SK-N-SH treated with all-trans-retinoic acid at 6 μM for 48 hours (cell line): Measurements from ENCODE around the gene HLTF.

Experiments used
- ATAC-seq: fragments of 200-7000 bp; cut with Tn5 transposase; 3 replicates; pipeline ENCODE4 v1.9.1; 2020; ENCODE audit warnings: mild to moderate bottlenecking, moderate library complexity
- ARNTL ChIP-seq: fragments of 450-650 bp; formaldehyde crosslinking; IDR thresholded peaks from 2 replicates; pipeline ENCODE4 v1.5.0; 2020; ENCODE audit warnings: low read depth, mild to moderate bottlenecking, moderate library complexity, borderline replicate concordance
- BACH2 ChIP-seq: fragments of 250-450 bp; sonication (Bioruptor Pico); IDR thresholded peaks from 2 replicates; pipeline ENCODE4 v1.9.0; 2021; ENCODE audit warnings: mild to moderate bottlenecking, borderline replicate concordance
- CREB5 ChIP-seq: fragments of 250-450 bp; sonication (Bioruptor Pico); IDR thresholded peaks from 2 replicates; pipeline ENCODE4 v1.5.1; 2020; ENCODE audit warnings: low read depth, mild to moderate bottlenecking, moderate library complexity
- CSDC2 ChIP-seq: fragments of 250-450 bp; sonication (Bioruptor Pico); IDR thresholded peaks from 2 replicates; pipeline ENCODE4 v1.5.0; 2020; ENCODE audit warnings: mild to moderate bottlenecking, moderate library complexity
- CSRNP3 ChIP-seq: fragments of 250-450 bp; sonication (Bioruptor Pico); IDR thresholded peaks from 2 replicates; pipeline ENCODE4 v1.5.1; 2021; ENCODE audit warnings: mild to moderate bottlenecking, moderate library complexity
- ESRRG ChIP-seq: fragments of 250-450 bp; sonication (Bioruptor Pico); IDR thresholded peaks from 2 replicates; pipeline ENCODE4 v1.6.1; 2021; ENCODE audit warnings: mild to moderate bottlenecking
- GLIS3 ChIP-seq: fragments of 250-450 bp; sonication (Bioruptor Pico); IDR thresholded peaks from 2 replicates; pipeline ENCODE4 v1.5.0; 2020; ENCODE audit warnings: mild to moderate bottlenecking, moderate library complexity
- ISL1 ChIP-seq: fragments of 250-450 bp; sonication (Bioruptor Pico); IDR thresholded peaks from 2 replicates; pipeline ENCODE4 v2.1.2; 2022; ENCODE audit warnings: mild to moderate bottlenecking, moderate library complexity
- OSR1 ChIP-seq: fragments of 250-450 bp; sonication (Bioruptor Pico); IDR thresholded peaks from 2 replicates; pipeline ENCODE4 v1.8.0; 2022; ENCODE audit warnings: moderate library complexity, mild to moderate bottlenecking, inconsistent platforms
- PATZ1 ChIP-seq: fragments of 250-450 bp; sonication (Bioruptor Pico); IDR thresholded peaks from 2 replicates; pipeline ENCODE4 v1.8.0; 2020; ENCODE audit warnings: mild to moderate bottlenecking, moderate library complexity, borderline replicate concordance
- POU6F1 ChIP-seq: fragments of 250-450 bp; sonication (Bioruptor Pico); IDR thresholded peaks from 2 replicates; pipeline ENCODE4 v1.8.0; 2021; ENCODE audit warnings: low read depth, mild to moderate bottlenecking, moderate library complexity, borderline replicate concordance
- PPARA ChIP-seq: fragments of 250-450 bp; sonication (Bioruptor Pico); IDR thresholded peaks from 2 replicates; pipeline ENCODE4 v1.5.0; 2020; ENCODE audit warnings: mild to moderate bottlenecking, borderline replicate concordance
- RARB ChIP-seq: fragments of 250-450 bp; sonication (Bioruptor Pico); IDR thresholded peaks from 2 replicates; pipeline ENCODE4 v1.8.0; 2021; ENCODE audit warnings: mild to moderate bottlenecking, moderate library complexity
- SNAI2 ChIP-seq: fragments of 250-450 bp; sonication (Bioruptor Pico); IDR thresholded peaks from 2 replicates; pipeline ENCODE4 v1.5.0; 2020; ENCODE audit warnings: mild to moderate bottlenecking, moderate library complexity
- TCF4 ChIP-seq: fragments of 250-450 bp; sonication (Bioruptor Pico); IDR thresholded peaks from 2 replicates; pipeline ENCODE4 v1.8.0; 2021; ENCODE audit warnings: mild to moderate bottlenecking, moderate library complexity, borderline replicate concordance
- TOX ChIP-seq: fragments of 250-450 bp; sonication (Bioruptor Pico); IDR thresholded peaks from 2 replicates; pipeline ENCODE4 v1.8.0; 2021; ENCODE audit warnings: mild to moderate bottlenecking, moderate library complexity, borderline replicate concordance
- TSHZ2 ChIP-seq: fragments of 250-450 bp; sonication (Bioruptor Pico); IDR thresholded peaks from 2 replicates; pipeline ENCODE4 v1.5.0; 2020; ENCODE audit warnings: mild to moderate bottlenecking, moderate library complexity
- ZC3H10 ChIP-seq: fragments of 250-450 bp; sonication (Bioruptor Pico); IDR thresholded peaks from 2 replicates; pipeline ENCODE4 v1.5.1; 2021; ENCODE audit warnings: mild to moderate bottlenecking, moderate library complexity
- ZFP3 ChIP-seq: fragments of 250-450 bp; sonication (Bioruptor Pico); IDR thresholded peaks from 2 replicates; pipeline ENCODE4 v1.5.0; 2020; ENCODE audit warnings: mild to moderate bottlenecking, moderate library complexity
- ZFP30 ChIP-seq: fragments of 450-650 bp; formaldehyde crosslinking; IDR thresholded peaks from 2 replicates; pipeline ENCODE4 v1.5.0; 2022; ENCODE audit warnings: mild to moderate bottlenecking, moderate library complexity
- ZNF565 ChIP-seq: fragments of 450-650 bp; formaldehyde crosslinking; conservative IDR thresholded peaks from 2 replicates; pipeline ENCODE4 v1.5.0; 2020; ENCODE audit warnings: low read depth, mild to moderate bottlenecking, moderate library complexity
- ZNF70 ChIP-seq: fragments of 450-650 bp; formaldehyde crosslinking; IDR thresholded peaks from 2 replicates; pipeline ENCODE4 v1.5.0; 2020; ENCODE audit warnings: mild to moderate bottlenecking, moderate library complexity
- ZNF8 ChIP-seq: fragments of 450-650 bp; formaldehyde crosslinking; IDR thresholded peaks from 2 replicates; pipeline ENCODE4 v1.5.0; 2020; ENCODE audit warnings: mild to moderate bottlenecking, moderate library complexity

The HLTF gene

GRCh38 chr3:149086232-149086988 lies at the start of gene HLTF:
Gene HLTF, minus strand, starts transcription at chr3:149086533. Its CDS starts 197 bp downstream, at chr3:149086336.
- no peak for TF ChIP-seq CSDC2 (CRISPR knock-in tag)
- TF ChIP-seq ZFP30 (CRISPR knock-in tag) = no peak
- TF ChIP-seq TSHZ2 (CRISPR knock-in tag) = peak; percentile 64; the same call in 1 of the 2 replicates
- TF ChIP-seq, all 23 proteins: peak for 1
- ATAC-seq = peak; percentile 100

GRCh38 chr3:149134575-149134974 lies 48.2 kb upstream of the HLTF start:
- TF ChIP-seq POU6F1 (no peak), ZC3H10 (no peak), ISL1 (CRISPR knock-in tag) (peak; percentile 37), ZNF70 (CRISPR knock-in tag) (no peak), ZNF565 (CRISPR knock-in tag) (no peak), TSHZ2 (CRISPR knock-in tag) (no peak), ZFP3 (CRISPR knock-in tag) (no peak), CSRNP3 (CRISPR knock-in tag) (no peak), CREB5 (peak; percentile 31; the same call in 1 of the 2 replicates), OSR1 (CRISPR knock-in tag) (no peak), BACH2 (no peak), SNAI2 (CRISPR knock-in tag) (peak; percentile 38; the same call in 1 of the 2 replicates), TOX (CRISPR knock-in tag) (no peak), TCF4 (CRISPR knock-in tag) (no peak), CSDC2 (CRISPR knock-in tag) (no peak), GLIS3 (no peak), ESRRG (CRISPR knock-in tag) (no peak), ZNF8 (CRISPR knock-in tag) (no peak), ZFP30 (CRISPR knock-in tag) (no peak), PPARA (CRISPR knock-in tag) (no peak), RARB (CRISPR knock-in tag) (no peak), PATZ1 (no peak), ARNTL (CRISPR knock-in tag) (no peak)
- no peak for ATAC-seq
